Measurements from ENCODE around the gene NELFE.

Gene NELFE

DNA sequence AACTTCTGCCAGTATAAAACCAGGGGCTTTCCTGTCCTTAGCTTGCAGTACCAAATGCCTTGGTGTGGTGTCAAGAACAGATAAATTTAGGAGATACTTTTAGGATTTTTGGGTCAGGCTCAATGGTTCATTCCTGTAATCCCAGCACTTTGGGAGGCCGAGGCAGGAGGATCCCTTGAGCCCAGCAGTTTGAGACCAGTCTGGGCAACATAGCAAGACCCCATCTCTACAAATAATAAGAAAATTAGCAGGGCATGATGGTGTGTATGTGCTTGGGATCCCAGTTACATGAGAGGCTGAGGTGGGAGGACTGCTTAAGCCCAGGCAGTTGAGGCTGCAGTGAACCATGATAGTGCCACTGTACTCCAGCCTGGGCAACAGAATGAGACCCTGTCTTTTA is 53.7 kb downstream of the NELFE start:
- no peak overlapping the region for H3K4me3 ChIP-seq (ENCODE audit: low read length)
- no peak for DNase-seq (ENCODE audit: low read depth)
- TF ChIP-seq, protein P1, sequence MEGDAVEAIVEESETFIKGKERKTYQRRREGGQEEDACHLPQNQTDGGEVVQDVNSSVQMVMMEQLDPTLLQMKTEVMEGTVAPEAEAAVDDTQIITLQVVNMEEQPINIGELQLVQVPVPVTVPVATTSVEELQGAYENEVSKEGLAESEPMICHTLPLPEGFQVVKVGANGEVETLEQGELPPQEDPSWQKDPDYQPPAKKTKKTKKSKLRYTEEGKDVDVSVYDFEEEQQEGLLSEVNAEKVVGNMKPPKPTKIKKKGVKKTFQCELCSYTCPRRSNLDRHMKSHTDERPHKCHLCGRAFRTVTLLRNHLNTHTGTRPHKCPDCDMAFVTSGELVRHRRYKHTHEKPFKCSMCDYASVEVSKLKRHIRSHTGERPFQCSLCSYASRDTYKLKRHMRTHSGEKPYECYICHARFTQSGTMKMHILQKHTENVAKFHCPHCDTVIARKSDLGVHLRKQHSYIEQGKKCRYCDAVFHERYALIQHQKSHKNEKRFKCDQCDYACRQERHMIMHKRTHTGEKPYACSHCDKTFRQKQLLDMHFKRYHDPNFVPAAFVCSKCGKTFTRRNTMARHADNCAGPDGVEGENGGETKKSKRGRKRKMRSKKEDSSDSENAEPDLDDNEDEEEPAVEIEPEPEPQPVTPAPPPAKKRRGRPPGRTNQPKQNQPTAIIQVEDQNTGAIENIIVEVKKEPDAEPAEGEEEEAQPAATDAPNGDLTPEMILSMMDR (conservative IDR thresholded peaks at IDR 0.05; ENCODE audit: low read length), result no peak

DNA sequence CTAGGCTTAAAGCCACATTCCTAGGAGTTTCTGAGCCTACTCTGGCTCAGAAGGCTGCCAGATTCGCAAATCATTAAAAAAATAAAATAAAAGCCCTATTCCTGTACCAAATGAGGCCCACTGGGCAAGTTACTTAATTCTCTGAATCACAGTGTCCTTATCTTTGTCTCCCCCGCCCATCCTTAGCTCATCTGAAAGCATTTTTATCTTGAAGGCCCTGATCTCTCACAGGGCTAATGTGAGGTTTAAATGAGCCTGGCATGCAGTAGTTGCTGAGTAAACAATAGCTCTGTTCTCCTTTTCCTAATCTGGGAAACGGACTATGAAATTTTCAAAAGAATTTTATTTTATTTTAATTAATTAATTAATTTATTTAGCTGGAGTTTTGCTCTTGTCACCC is 54.8 kb downstream of the NELFE start:
- no peak for DNase-seq (ENCODE audit: low read depth)
- TF ChIP-seq, protein P1 (conservative IDR thresholded peaks at IDR 0.05; ENCODE audit: low read length), result no peak
- H3K4me3 ChIP-seq (ENCODE audit: low read length), result no peak overlapping the region
